ENCODE data around the gene SDC1. TPM values are rescaled to one million over a fixed set of nuclear protein-coding genes. Genes with fewer than 3 reads are reported as not detected.

The SDC1 gene
- total RNA-seq, 1 donor from 2014 or later, result 1.7 TPM

DNA sequence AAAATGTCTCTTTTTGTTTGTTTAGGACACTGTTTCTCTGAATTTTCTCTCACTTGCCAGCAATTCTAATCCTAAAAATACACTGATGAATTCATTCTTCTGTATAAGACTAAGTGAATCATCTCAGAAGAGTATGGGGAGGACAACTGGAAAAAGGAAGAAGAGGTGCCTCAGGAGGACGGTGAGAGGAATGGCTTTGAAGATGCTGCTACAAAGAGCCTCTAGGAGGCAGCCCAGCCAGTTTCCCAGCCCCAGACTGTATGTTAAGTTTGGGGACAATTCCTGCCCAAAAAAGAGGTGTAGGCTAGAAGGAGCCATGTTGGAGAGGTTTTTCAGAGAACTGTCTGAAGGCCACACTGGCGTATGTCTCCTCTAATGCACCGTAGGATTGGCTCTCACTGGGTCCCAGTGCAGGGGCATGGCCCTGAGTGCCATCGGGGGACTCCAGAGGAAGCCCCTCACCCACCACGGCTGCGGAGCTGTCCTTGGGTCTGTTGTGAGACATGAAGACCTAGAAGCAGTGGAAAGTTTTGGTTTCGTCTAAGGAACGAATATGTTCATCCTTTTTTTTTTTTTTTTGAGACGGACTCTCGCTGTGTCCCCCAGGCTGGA, 3.1 kb upstream of the SDC1 start:
- DNase-seq, result no peak

- DNase-seq, result no peak
Measured at GRCh38 chr2:20226152-20226545, 1.2 kb upstream of the SDC1 start.

DNA sequence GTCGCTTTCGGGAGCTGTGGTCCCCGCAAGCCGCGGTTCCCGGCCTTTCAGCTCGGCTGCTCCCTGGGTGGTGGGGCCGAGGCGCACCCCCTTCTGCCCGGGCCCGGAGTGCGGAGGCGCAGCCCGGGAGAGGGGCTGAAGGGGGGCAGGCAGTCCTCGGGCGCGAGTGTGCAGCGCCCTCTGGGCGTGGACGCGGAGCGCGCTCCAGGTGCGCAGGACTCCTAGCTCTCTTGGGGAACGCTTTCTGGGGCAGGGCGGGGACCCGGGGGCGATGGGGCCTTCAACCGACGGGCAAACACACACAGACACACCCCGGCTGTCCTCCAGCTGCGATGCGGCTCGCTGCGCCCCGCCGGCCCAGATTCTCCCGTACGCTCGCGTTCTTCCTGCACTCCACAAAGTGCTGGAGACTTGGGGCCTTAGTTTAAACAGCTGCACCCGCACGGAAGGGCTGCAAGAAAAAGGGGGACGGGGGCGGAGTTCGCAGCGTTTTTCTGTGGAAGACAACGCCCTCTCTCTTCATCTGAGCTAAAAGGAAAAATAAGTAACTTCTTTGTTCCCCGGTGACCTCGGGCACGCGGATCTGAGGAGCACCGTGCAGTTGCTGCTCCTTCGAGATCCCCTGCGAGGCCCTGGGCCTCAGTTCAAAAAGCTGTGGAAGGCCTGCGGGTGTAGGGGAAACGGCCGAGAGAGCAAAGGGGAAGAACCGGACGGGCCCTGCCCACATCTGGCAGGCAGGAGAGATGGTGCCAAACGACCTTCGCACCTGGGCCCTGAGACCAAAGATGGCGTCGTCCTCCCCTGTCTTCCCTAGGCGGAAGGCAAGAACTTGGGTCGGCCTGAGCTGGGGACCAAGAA, 593 bp upstream of the SDC1 start:
- DNase-seq, result peak; percentile 63

DNA sequence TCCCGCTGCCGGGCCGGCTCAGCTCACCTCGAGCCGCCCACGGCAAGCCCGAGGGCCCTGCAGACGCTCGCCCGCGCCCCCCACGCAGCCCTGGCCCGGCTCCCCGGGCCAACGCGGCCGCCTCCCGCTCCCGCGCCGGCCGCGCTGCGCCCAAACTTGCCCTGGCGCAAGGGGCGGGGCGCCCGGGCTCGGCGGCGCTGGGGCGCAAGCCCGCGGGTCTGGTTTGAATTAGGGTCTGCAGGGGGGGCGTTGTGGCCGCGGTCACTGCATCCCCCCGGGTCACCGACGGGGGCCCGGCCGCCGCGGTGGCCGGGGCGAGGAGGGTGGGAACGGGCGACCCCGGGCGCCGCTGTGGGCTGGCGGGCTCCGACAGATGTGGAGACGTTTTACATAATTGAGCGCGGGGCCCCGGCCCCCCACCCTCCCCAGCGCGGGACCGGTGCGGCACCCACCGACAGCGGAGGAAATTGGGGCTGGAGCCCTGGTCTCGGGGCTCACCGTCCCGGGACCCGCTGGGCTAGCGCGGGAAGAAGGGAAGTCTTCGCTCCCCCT, 690 bp downstream of the SDC1 start:
- DNase-seq, result peak; percentile 17

GRCh38 chr2:20223407-20224163, 1.3 kb downstream of the SDC1 start:
- DNase-seq, result peak; percentile 48

DNA sequence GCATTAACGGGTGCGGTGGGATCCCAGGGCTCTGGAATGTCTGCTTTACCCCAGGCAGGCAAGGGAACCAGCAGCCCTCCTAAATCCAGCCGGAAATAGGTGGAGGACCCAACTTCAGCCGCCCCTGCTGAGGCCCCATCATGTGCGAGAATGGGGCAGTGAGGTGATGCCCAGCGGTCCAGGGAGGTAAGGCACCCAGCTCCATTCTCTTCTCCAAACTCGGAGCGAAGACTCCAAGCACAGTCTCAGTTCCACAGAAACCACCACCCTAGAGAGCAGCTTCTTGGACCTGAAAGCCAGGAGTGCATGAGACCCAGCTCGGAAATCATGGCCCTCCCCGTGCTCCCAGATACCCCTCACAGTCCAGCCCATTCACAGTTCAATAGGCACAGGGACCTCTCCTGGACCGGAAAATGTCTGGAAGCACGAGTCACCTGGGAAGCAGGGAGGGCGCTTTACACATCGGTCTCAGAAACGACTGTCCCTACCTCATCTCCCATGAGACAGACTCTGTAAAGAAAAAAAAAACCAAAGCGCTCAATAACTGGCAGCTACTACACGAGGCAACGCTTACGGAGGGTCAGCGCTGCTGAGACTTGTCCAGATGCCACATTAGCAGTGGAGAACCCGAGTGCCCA, 2.0 kb downstream of the SDC1 start:
- DNase-seq, result no peak

GRCh38 chr2:20222014-20222768, 2.7 kb downstream of the SDC1 start:
- no peak for DNase-seq

GRCh38 chr2:20221555-20221973, 3.4 kb downstream of the SDC1 start:
- DNase-seq, result no peak

DNA sequence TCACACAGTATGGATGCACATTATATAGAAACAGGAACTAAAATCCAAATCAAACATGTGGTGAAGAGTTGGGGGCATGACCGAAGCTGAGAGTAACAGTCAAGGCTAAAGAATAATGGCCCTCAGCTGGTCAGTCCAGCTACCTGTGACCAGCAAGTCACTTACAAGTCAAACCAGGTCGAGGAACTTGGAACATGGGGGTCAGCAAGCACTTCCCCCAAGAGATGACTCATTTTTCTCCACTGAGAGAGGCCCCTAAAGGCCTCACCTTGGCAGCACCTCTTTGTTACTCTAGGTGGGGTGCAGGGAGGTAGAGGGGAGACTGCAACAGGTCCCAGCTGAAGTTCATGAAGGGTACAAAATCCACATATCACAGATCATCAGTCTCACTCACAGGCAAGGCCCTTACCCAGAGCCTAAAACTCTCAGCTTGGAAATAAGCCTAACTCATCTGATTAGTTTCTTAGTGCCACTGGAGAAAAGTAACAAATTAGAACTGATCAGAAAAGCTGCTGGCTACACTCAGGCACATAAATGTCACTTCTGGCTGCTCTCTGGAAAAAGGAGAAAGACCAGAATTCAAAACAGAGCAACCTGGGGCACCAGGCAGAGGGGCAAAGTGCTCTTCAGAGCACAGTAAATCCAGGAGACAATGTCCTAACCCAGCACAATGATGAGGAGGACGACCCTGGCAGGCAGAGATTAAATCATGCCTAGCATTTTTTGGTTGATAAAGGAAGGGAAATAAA, 4.0 kb downstream of the SDC1 start:
- DNase-seq, result no peak

- no peak for DNase-seq
Measured at GRCh38 chr2:20219763-20220380, 5.1 kb downstream of the SDC1 start.

DNA sequence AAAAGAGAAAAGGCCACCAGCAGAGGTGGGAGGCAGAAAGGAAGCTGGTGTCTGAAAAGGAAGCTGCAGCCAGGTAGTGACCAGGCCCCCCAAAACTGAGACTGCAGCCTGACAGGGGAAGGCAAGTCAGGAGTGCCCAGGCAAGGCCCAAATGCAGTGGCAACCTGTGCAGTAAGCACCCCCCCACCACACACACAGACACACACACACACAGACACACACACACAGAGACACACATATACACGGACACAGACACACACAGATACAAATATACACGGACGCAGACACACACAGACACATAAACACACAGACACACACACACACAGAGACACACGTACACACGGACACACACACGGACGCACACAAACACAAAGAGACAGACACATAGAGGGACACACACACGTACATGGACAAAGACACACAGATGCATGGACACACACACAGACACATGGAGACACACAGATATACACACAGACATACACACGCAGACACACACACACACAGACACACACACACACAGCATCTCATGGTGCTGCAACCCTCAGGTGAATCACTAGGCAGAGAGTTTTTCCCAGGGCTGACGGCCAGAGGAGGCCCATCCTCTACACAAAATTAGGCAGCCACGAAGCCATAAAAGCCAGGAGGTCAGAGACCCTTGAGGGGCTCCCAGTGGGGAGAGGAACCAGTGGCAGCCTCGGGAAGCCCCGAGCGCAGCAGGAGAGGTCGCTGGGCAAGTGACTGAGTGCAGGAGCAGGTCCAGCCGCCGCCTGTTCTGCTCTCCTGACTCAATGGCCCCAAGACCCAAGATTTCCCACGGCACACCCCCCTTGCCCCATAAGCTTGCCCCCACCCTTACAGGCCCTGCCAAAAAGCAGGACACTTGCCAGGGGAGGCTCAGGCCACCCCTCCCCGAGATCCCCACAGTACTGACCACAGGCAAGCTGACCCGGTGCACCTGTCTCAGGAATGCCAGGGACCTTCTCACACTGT, 6.3 kb downstream of the SDC1 start:
- no peak for DNase-seq

DNA sequence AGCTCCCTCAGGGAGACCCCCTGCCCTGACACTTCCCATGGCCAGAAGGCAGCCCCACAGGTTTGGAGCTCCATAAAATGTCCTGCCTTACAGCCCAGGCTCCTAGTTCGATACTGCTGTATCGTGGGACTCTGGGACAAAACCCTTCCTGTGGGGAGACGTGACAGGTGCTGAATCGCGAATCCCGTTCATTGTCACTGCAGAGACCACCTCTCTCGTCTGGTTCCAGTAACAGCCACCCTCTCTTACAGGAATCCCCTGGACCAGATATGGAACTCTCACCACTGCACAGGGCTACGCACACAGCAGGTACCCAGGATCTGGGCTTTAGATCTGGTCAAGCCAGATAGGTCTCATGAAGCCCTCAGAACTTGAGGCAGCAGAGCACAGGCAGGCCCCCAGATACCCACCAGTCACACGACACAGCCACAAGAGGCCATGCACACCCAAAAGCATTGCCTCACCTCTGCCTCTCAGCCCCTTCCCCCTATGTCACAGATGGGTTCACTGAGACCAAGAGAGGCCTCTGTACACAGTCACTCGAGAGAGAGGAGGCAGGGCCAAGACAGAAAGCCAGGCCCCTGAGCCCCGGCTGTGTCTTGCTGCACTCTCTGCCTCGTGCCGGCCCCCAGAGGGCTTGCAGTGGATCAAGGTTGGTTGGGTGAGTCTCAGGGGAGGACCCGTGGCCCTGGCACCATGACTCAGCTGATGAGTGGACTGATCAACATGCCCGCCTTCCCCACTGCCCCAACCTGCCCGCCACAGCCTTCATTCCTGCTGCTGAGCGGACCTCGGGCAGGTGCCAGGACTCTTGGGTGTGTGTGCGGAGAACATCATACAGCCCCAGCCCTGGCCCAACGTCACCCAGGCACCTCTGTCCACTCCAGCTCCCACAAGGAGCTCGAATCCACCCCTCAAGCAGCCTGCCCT, 7.6 kb downstream of the SDC1 start:
- DNase-seq, result no peak

DNA sequence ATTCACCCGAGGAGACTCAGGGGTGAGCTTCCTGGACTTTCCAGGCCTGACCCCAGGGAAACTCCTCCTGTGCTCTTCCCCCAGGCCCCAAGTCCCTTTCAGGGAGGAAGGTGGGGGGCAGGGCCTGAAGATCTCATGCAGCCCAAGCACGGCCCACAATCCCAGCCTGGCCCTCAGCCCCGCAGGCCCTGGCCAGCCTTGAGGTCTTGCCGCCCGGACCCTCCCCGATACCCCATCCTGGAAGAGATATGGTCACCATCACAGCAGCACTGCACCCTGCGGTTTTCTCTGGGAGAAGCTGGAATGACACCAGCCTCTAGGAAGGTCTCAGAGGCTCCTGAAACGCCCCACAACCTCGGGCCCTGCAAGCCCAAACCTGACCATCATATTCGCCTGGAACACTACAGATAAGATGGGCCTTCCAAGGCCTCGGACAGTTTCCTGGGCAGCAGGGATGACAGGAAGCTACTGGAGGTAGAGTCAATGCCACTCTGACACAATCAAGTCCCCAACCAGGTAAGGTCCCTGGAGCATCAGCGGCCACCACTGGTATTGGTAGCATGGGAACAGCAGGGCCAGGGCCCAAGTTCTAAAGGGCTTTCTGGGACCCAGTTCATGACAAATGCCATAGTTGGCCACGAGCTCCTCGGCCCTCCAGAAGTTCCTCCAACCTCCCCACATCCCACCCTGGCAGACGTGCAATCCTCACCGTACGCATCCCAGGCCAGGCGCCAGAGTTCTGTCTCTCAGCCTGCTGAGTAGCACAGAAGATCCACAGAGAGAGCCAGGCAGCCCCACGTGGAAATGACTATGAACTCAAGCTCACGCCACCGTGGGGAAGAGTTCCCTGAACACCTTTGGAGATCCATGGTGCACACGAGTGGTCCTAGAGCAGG, 8.6 kb downstream of the SDC1 start:
- DNase-seq, result no peak

- no peak for DNase-seq
Measured at GRCh38 chr2:20215183-20216040, 9.5 kb downstream of the SDC1 start.

DNA sequence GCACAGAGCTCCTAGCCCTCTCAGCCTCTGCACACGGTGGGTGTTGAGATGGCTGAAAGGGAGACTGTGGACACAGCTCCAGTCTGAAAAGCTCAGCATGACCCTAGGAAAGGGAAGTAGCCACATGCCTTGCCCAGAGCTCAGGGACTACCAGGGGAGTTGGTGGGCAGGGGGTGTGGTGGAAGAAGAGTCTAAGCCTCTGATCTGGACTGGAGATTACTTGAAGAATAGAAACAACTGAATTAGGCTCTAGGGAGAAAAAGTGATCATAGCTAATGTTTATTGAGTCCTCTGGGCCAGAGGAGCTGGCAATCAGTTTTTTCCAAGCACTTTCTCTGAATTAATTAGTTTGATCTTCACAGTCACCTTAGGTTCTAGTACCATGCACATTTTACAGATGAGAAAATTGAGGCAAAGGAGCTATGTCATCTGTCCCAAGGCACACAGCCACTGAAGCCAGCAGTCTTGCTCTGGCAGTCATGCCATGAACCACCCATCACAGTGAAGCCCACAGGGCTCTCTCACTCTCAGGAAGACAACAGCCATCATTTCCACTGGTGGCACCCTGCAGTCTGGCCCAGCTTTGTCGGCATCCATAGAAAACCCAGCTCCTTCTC, 10.3 kb downstream of the SDC1 start:
- DNase-seq, result no peak

All from dermis blood vessel endothelial cell (primary cell).